Psoas muscle (tissue), 8 donors: ENCODE results near the gene KRT72. TPM values are rescaled to one million over a fixed set of nuclear protein-coding genes. Genes with fewer than 3 reads are reported as not detected.

Experiments used
- ATAC-seq, 4 donors: fragments of 200-7000 bp; cut with Tn5 transposase; one replicate each; pipeline ENCODE4 v1.9.1; 2020; ENCODE audit warnings: moderate library complexity in 3 of 4, mild to moderate bottlenecking in 2 of 4
- DNase-seq, 2 donors: peaks; one replicate each; pipeline ENCODE4 v3.0.0-alpha.2; 2020
- H3K27ac ChIP-seq: fragments of 200-600 bp; one replicate; pipeline ENCODE4 v1.8.0; 2022
- H3K27me3 ChIP-seq, 3 donors: fragments of 200-600 bp in 1 of 3; one replicate each; pipeline versions ENCODE4 v1.6.1 to v1.8.0; 2013 to 2022; ENCODE audit warnings: low read length in 2 of 3, mild to moderate bottlenecking in 2 of 3, moderate library complexity in 1 of 3; ENCODE audit not compliant: insufficient read depth in 3 of 3
- H3K36me3 ChIP-seq, 2 donors: fragments of 200-600 bp in 1 of 2; one replicate each; pipeline versions ENCODE4 v1.6.1 to v1.8.0; 2013 to 2022; ENCODE audit warnings: low read depth in 1 of 2, mild to moderate bottlenecking in 1 of 2, moderate library complexity in 1 of 2; ENCODE audit not compliant: insufficient read depth in 1 of 2
- H3K4me1 ChIP-seq: fragments of 200-600 bp; one replicate; pipeline ENCODE4 v1.8.0; 2022
- H3K4me3 ChIP-seq: fragments of 200-600 bp; one replicate; pipeline ENCODE4 v1.8.0; 2022; ENCODE audit warnings: mild to moderate bottlenecking
- H3K9me3 ChIP-seq: fragments of 200-600 bp; one replicate; pipeline ENCODE4 v1.8.0; 2022
- CTCF ChIP-seq: fragments of 200-600 bp; IDR thresholded peaks from one replicate; pipeline ENCODE4 v1.8.0; 2022; ENCODE audit warnings: antibody characterized with exemption
- whole genome bisulfite sequencing, 3 donors: extraction: QIAGEN DNeasy Blood & Tissue Kit; methylation state at CpG; one replicate each; pipeline versions ENCODE4 v1.1.6 to v1.1.7; 2013; 5-methylcytosine and 5-hydroxymethylcytosine counted together
- intact Hi-C, 2 donors: fragments of 100-400 bp; cut with DNase I; formaldehyde crosslinking; loops; one replicate each; pipeline versions ENCODE4 v1.11.0 to v1.14.2; 2022
- long read RNA-seq, 2 donors: library from polyadenylated mRNA; unstranded; transcript quantifications; one replicate each; pipeline ENCODE4 v2.0.0, GENCODE V29; 2021
- polyA plus RNA-seq, 3 donors: library from polyadenylated mRNA; stranded (reverse); fragments of 200-250 nt; gene quantifications; one replicate each; pipeline ENCODE4 v1.2.3, GENCODE V29; 2013
- total RNA-seq, 4 donors: library from RNA; stranded (reverse); fragmentation: NEBNext Ultra II Directional in 2 of 4; extraction: Animal tissue kit (Norgen Biotek cat#: 25700) in 2 of 4; gene quantifications; one replicate each; pipeline versions ENCODE4 v1.2.1 to v1.2.4, GENCODE V29; 2021 to 2023
- donor health status: healthy with polysubstance abuse.
- donor health status: DM: no; HTN: no; CAD: no; lungs with moderate emphysema.
- donor health status: Bipolar disorder and iron deficiency.
- donor health status: healthy.
- donor health status: DM: yes; HTN: yes; CAD: no.
- donor health status: DM: no; HTN: no; CAD: no.
- donor health status: DM: no; HTN: no; CAD: no.
- donor health status: DM: yes; HTN: yes; CAD: no.

KRT72 gene
- total RNA-seq = not detected
- polyA plus RNA-seq = not detected
- long read RNA-seq, donor 1 = 0 reads
- long read RNA-seq, donor 2 = 0 reads

GRCh38 chr12:52600941-52601481 lies at the start of gene KRT72:
Gene KRT72 (minus strand): TSS chr12:52601463. CDS start chr12:52601452, 11 bp downstream.
- ATAC-seq (no peak), DNase-seq (no peak)
- Histone ChIP-seq H3K27ac (no peak within 1 kb of the TSS), H3K36me3 (no peaks in the 10 kb centered on the region), H3K9me3 (no peaks in the 10 kb centered on the region), H3K27me3 (peaks cover 0 to 32% (median 8%) of the 10 kb centered on the region in 3 donors), H3K4me3 (no peak within 1 kb of the TSS), H3K4me1 (no peaks in the 10 kb centered on the region)
- WGBS, 3 donors = 18 to 23% (median 21%) methylated on average over 45 to 48 of the region's 48 CpGs
- intact Hi-C loops = no loop called here
- TF ChIP-seq CTCF = no peak

- intact Hi-C loops = no loop called here
- DNase-seq = no peak
- H3K27ac ChIP-seq = no peak overlapping the region
- no peak for ATAC-seq
- H3K27me3 ChIP-seq = peaks cover 3 to 9% (median 7%) of the 10 kb centered on the region in 3 donors
- TF ChIP-seq CTCF = no peak
- WGBS, 3 donors = 30 to 38% (median 31%) methylated on average over 12 of the region's 12 CpGs
- H3K36me3 ChIP-seq = no peaks in the 10 kb centered on the region
- H3K4me3 ChIP-seq = no peak overlapping the region
- H3K9me3 ChIP-seq = no peaks in the 10 kb centered on the region
- H3K4me1 ChIP-seq = no peaks in the 10 kb centered on the region
Measured at GRCh38 chr12:52650520-52651081, 49.3 kb upstream of the KRT72 start.

GRCh38 chr12:52649066-52649465 lies 47.8 kb upstream of the KRT72 start:
- H3K4me1 ChIP-seq = no peaks in the 10 kb centered on the region

GRCh38 chr12:52648012-52648550 lies 46.8 kb upstream of the KRT72 start:
- Histone ChIP-seq H3K27me3 (peaks cover 0 to 13% (median 4%) of the 10 kb centered on the region in 3 donors), H3K4me3 (no peak overlapping the region), H3K9me3 (no peaks in the 10 kb centered on the region), H3K27ac (no peak overlapping the region), H3K4me1 (no peaks in the 10 kb centered on the region), H3K36me3 (no peaks in the 10 kb centered on the region)
- no peak for ATAC-seq
- no peak for DNase-seq
- WGBS, 3 donors = 92 to 97% (median 95%) methylated on average over 8 of the region's 8 CpGs
- no peak for TF ChIP-seq CTCF
- intact Hi-C loops = no loop called here

More at GRCh38 chr12:52649066-52649465, 47.8 kb upstream of the KRT72 start:
- DNase-seq = no peak
- no peak for TF ChIP-seq CTCF
- Histone ChIP-seq H3K9me3 (no peaks in the 10 kb centered on the region), H3K27me3 (peaks cover 0 to 13% (median 4%) of the 10 kb centered on the region in 3 donors), H3K27ac (no peak overlapping the region), H3K4me3 (no peak overlapping the region), H3K36me3 (no peaks in the 10 kb centered on the region)
- intact Hi-C loops = no loop called here
- ATAC-seq = no peak
- 76% methylated on average over 6 of the region's 6 CpGs for WGBS, 3 donors
